Transverse colon (tissue), 4 donors: ENCODE measurements around the gene HTRA1.

Experiments used
- POLR2A ChIP-seq: fragments of 450-650 bp; IDR thresholded peaks from one replicate; pipeline ENCODE4 v1.6.1; 2016; ENCODE audit warnings: antibody characterized with exemption, mild to moderate bottlenecking, moderate library complexity
- POLR2AphosphoS5 ChIP-seq, 3 donors: sonication (generic); formaldehyde crosslinking; IDR thresholded peaks; one replicate each; pipeline ENCODE4 v1.6.1; 2016; ENCODE audit warnings: antibody characterized with exemption in 3 of 3
- TF ChIP-seq, protein P1 (sequence below), 5 experiments: fragments of 200-600 bp in 3 of 5; fragments of 450-650 bp in 2 of 5; sonication (generic) in 3 of 5; IDR thresholded peaks; 1 replicate in 2 of 5; 2 replicates in 3 of 5; pipeline ENCODE4 v1.5.1; 2016 to 2017; ENCODE audit warnings: antibody characterized with exemption in 5 of 5, inconsistent platforms in 3 of 5, mild to moderate bottlenecking in 2 of 5, moderate library complexity in 1 of 5

- TF ChIP-seq, protein P1, sequence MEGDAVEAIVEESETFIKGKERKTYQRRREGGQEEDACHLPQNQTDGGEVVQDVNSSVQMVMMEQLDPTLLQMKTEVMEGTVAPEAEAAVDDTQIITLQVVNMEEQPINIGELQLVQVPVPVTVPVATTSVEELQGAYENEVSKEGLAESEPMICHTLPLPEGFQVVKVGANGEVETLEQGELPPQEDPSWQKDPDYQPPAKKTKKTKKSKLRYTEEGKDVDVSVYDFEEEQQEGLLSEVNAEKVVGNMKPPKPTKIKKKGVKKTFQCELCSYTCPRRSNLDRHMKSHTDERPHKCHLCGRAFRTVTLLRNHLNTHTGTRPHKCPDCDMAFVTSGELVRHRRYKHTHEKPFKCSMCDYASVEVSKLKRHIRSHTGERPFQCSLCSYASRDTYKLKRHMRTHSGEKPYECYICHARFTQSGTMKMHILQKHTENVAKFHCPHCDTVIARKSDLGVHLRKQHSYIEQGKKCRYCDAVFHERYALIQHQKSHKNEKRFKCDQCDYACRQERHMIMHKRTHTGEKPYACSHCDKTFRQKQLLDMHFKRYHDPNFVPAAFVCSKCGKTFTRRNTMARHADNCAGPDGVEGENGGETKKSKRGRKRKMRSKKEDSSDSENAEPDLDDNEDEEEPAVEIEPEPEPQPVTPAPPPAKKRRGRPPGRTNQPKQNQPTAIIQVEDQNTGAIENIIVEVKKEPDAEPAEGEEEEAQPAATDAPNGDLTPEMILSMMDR (IDR thresholded peaks at IDR 0.05) = no peak
- TF ChIP-seq POLR2AphosphoS5 (IDR thresholded peaks at IDR 0.05) = no peak
- TF ChIP-seq POLR2A = no peak
Observed at GRCh38 chr10:122495406-122496340, 34.3 kb downstream of the HTRA1 start.
